ENCODE data around the gene CD48.
A peak's percentile ranks its signal among the peaks of the same experiment; 100 is the strongest.

The CD48 gene

DNA sequence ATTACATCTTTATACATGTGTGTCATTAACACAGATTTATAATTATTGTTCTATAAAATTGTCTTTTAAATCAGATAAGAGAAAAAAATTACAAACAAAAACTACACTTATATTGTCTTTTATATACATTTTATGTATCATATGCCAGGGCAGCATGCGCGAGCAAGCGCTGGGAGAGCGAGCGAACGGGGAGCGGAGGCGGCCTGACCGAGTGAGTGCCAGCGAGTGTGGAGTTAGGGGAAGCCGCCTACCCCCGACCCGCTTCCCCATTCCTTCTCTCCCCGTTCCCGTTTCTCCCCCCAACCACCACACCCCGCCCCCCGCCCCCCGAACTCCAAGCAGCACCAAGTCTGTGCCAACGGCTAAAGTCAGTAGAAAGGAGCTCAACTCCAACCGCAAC lies 41.8 kb downstream of the CD48 start:
- H3K27ac ChIP-seq (ENCODE audit: low read depth, low read length): no peak overlapping the region
- H3K36me3 ChIP-seq (ENCODE audit: control insufficient read depth in 1 of 2, insufficient read depth in 2 of 2, low read length in 2 of 2): no peaks in the 10 kb centered on the region
- no peak overlapping the region for H3K4me3 ChIP-seq (ENCODE audit: low read depth in 1 of 2, low read length in 2 of 2)
- peaks cover 13 to 24% of the 10 kb centered on the region in 2 donors for H3K4me1 ChIP-seq (ENCODE audit: control insufficient read depth in 1 of 2, insufficient read depth in 2 of 2, low read length in 2 of 2)
- H3K27me3 ChIP-seq (ENCODE audit: control insufficient read depth in 1 of 2, insufficient read depth in 2 of 2, low read length in 2 of 2): no peaks in the 10 kb centered on the region
- no peak overlapping the region for H3K9ac ChIP-seq (ENCODE audit: low read depth in 1 of 2, low read length in 2 of 2)
- no peaks in the 10 kb centered on the region for H3K9me3 ChIP-seq (ENCODE audit: control insufficient read depth in 1 of 2, low read length in 2 of 2)

DNA sequence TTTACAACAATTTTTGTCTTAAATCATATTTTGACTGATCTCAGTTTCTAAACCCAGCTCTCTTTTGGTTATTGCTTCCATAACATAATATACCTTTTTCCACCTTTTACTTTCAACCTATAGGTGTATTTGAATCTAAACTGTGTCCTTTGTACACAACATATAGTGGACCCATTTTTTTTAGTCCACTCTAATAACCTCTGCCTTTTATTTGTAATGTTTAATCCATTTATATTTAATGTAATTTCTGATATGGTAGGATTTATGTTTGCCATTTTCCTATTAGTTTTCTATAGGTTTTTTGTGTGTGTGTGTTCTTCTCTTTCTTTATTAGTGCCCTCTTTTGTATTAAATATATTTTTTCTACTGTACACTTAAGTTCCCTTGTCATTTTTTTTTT lies 42.3 kb downstream of the CD48 start:
- no peak overlapping the region for H3K4me3 ChIP-seq (ENCODE audit: low read depth in 1 of 2, low read length in 2 of 2)
- H3K4me1 ChIP-seq (ENCODE audit: control insufficient read depth in 1 of 2, insufficient read depth in 2 of 2, low read length in 2 of 2): peaks cover 18 to 28% of the 10 kb centered on the region in 2 donors
- H3K27ac ChIP-seq (ENCODE audit: low read depth, low read length): no peak overlapping the region
- H3K36me3 ChIP-seq (ENCODE audit: control insufficient read depth in 1 of 2, insufficient read depth in 2 of 2, low read length in 2 of 2): no peaks in the 10 kb centered on the region
- H3K9ac ChIP-seq (ENCODE audit: low read depth in 1 of 2, low read length in 2 of 2): no peak overlapping the region
- no peaks in the 10 kb centered on the region for H3K9me3 ChIP-seq (ENCODE audit: control insufficient read depth in 1 of 2, low read length in 2 of 2)
- no peaks in the 10 kb centered on the region for H3K27me3 ChIP-seq (ENCODE audit: control insufficient read depth in 1 of 2, insufficient read depth in 2 of 2, low read length in 2 of 2)

DNA sequence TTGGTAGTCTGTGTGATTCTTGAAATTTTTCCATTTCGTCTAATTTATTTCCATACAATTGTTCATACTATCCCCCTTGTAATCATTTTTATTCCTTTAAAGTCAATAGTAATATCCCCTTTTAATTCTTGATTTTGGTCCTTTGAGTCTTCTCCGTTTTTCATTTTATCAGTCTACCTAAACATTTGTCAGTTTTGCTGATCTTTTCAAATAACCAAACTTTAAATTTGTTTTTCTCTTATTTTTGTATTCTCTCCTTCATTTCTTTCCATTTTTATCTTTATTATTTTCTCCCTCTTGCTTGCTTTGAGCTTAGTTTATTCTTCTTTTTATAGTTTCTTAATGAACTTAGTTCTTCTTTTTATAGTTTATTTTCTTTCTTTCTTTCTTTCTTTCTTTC lies 43.7 kb downstream of the CD48 start:
- Histone ChIP-seq H3K27ac (ENCODE audit: low read depth, low read length) (no peak overlapping the region), H3K4me1 (ENCODE audit: control insufficient read depth in 1 of 2, insufficient read depth in 2 of 2, low read length in 2 of 2) (peaks cover 18 to 22% of the 10 kb centered on the region in 2 donors)

GRCh38 chr1:160666079-160666442 lies 45.6 kb downstream of the CD48 start:
- H3K9me3 ChIP-seq (ENCODE audit: control insufficient read depth in 1 of 2, low read length in 2 of 2): no peaks in the 10 kb centered on the region
- no peaks in the 10 kb centered on the region for H3K36me3 ChIP-seq (ENCODE audit: control insufficient read depth in 1 of 2, insufficient read depth in 2 of 2, low read length in 2 of 2)
- H3K27me3 ChIP-seq (ENCODE audit: control insufficient read depth in 1 of 2, insufficient read depth in 2 of 2, low read length in 2 of 2): no peaks in the 10 kb centered on the region
- H3K4me1 ChIP-seq (ENCODE audit: control insufficient read depth in 1 of 2, insufficient read depth in 2 of 2, low read length in 2 of 2): peaks cover 18 to 19% of the 10 kb centered on the region in 2 donors
- H3K27ac ChIP-seq (ENCODE audit: low read depth, low read length): no peak overlapping the region
- H3K4me3 ChIP-seq (ENCODE audit: low read depth in 1 of 2, low read length in 2 of 2): peak overlapping the region in 1 of 2 donors; percentile 31
- H3K9ac ChIP-seq (ENCODE audit: low read depth in 1 of 2, low read length in 2 of 2): no peak overlapping the region

More for the DNA sequence above, 43.7 kb downstream of the CD48 start:
- Histone ChIP-seq H3K4me3 (ENCODE audit: low read depth in 1 of 2, low read length in 2 of 2) (no peak overlapping the region), H3K36me3 (ENCODE audit: control insufficient read depth in 1 of 2, insufficient read depth in 2 of 2, low read length in 2 of 2) (no peaks in the 10 kb centered on the region), H3K9ac (ENCODE audit: low read depth in 1 of 2, low read length in 2 of 2) (no peak overlapping the region), H3K9me3 (ENCODE audit: control insufficient read depth in 1 of 2, low read length in 2 of 2) (no peaks in the 10 kb centered on the region), H3K27me3 (ENCODE audit: control insufficient read depth in 1 of 2, insufficient read depth in 2 of 2, low read length in 2 of 2) (no peaks in the 10 kb centered on the region)

DNA sequence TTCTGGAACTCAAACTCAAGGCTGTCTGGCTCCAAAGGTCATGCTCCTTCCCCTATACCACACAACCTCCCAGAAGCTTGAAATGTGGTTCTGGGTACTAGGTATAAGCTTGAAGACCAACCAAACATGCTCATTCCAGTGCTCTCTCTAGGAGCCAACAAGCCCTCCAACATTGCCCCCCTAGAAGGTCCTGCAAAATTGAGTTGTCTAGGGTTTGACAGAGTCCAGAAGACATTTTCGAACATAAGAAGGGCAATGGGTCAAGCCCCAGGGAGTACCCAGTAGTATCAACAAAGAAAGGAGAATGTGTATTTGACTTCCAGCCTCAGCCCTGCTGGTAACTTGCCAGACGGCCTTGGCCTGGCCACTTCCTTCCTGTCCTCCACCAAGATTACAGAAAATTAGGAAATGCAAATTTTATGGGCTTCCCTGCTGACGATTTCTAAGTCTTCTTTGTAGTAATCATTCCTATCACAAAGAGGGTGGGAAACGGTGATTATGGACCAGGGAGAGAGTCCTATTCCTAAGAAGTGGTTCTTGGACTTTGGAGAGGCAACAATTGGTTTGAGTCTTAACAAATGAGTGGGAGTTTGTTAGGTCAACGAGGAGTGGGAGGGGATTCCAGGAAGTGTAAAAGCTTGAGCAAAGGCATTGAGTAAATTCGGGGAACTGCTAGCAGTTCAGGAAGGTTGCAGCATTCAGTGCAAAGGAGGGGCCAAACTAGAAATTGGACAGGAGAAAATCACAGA lies 46.1 kb downstream of the CD48 start:
- H3K4me1 ChIP-seq (ENCODE audit: control insufficient read depth in 1 of 2, insufficient read depth in 2 of 2, low read length in 2 of 2): peaks cover 18 to 19% of the 10 kb centered on the region in 2 donors
- peak overlapping the region; percentile 0 to 31 for H3K4me3 ChIP-seq (ENCODE audit: low read depth in 1 of 2, low read length in 2 of 2)
- H3K27me3 ChIP-seq (ENCODE audit: control insufficient read depth in 1 of 2, insufficient read depth in 2 of 2, low read length in 2 of 2): no peaks in the 10 kb centered on the region
- no peaks in the 10 kb centered on the region for H3K9me3 ChIP-seq (ENCODE audit: control insufficient read depth in 1 of 2, low read length in 2 of 2)
- no peaks in the 10 kb centered on the region for H3K36me3 ChIP-seq (ENCODE audit: control insufficient read depth in 1 of 2, insufficient read depth in 2 of 2, low read length in 2 of 2)
- peak overlapping the region in 1 of 2 donors; percentile 22 for H3K9ac ChIP-seq (ENCODE audit: low read depth in 1 of 2, low read length in 2 of 2)
- no peak overlapping the region for H3K27ac ChIP-seq (ENCODE audit: low read depth, low read length)

GRCh38 chr1:160664573-160665051 lies 47.0 kb downstream of the CD48 start:
- Histone ChIP-seq H3K36me3 (ENCODE audit: control insufficient read depth in 1 of 2, insufficient read depth in 2 of 2, low read length in 2 of 2) (no peaks in the 10 kb centered on the region), H3K9ac (ENCODE audit: low read depth in 1 of 2, low read length in 2 of 2) (no peak overlapping the region), H3K4me1 (ENCODE audit: control insufficient read depth in 1 of 2, insufficient read depth in 2 of 2, low read length in 2 of 2) (peaks cover 18 to 19% of the 10 kb centered on the region in 2 donors), H3K9me3 (ENCODE audit: control insufficient read depth in 1 of 2, low read length in 2 of 2) (no peaks in the 10 kb centered on the region), H3K27ac (ENCODE audit: low read depth, low read length) (no peak overlapping the region), H3K27me3 (ENCODE audit: control insufficient read depth in 1 of 2, insufficient read depth in 2 of 2, low read length in 2 of 2) (no peaks in the 10 kb centered on the region), H3K4me3 (ENCODE audit: low read depth in 1 of 2, low read length in 2 of 2) (no peak overlapping the region)

- H3K9me3 ChIP-seq (ENCODE audit: control insufficient read depth in 1 of 2, low read length in 2 of 2): no peaks in the 10 kb centered on the region
- peaks cover 21 to 27% of the 10 kb centered on the region in 2 donors for H3K4me1 ChIP-seq (ENCODE audit: control insufficient read depth in 1 of 2, insufficient read depth in 2 of 2, low read length in 2 of 2)
- no peaks in the 10 kb centered on the region for H3K36me3 ChIP-seq (ENCODE audit: control insufficient read depth in 1 of 2, insufficient read depth in 2 of 2, low read length in 2 of 2)
- no peaks in the 10 kb centered on the region for H3K27me3 ChIP-seq (ENCODE audit: control insufficient read depth in 1 of 2, insufficient read depth in 2 of 2, low read length in 2 of 2)
- H3K9ac ChIP-seq (ENCODE audit: low read depth in 1 of 2, low read length in 2 of 2): no peak overlapping the region
- H3K27ac ChIP-seq (ENCODE audit: low read depth, low read length): no peak overlapping the region
- no peak overlapping the region for H3K4me3 ChIP-seq (ENCODE audit: low read depth in 1 of 2, low read length in 2 of 2)
Observed at GRCh38 chr1:160662910-160663309, 48.7 kb downstream of the CD48 start.

- Histone ChIP-seq H3K27ac (ENCODE audit: low read depth, low read length) (no peak overlapping the region), H3K36me3 (ENCODE audit: control insufficient read depth in 1 of 2, insufficient read depth in 2 of 2, low read length in 2 of 2) (no peaks in the 10 kb centered on the region), H3K4me1 (ENCODE audit: control insufficient read depth in 1 of 2, insufficient read depth in 2 of 2, low read length in 2 of 2) (peaks cover 10 to 14% of the 10 kb centered on the region in 2 donors), H3K9ac (ENCODE audit: low read depth in 1 of 2, low read length in 2 of 2) (no peak overlapping the region), H3K27me3 (ENCODE audit: control insufficient read depth in 1 of 2, insufficient read depth in 2 of 2, low read length in 2 of 2) (no peaks in the 10 kb centered on the region), H3K9me3 (ENCODE audit: control insufficient read depth in 1 of 2, low read length in 2 of 2) (no peaks in the 10 kb centered on the region), H3K4me3 (ENCODE audit: low read depth in 1 of 2, low read length in 2 of 2) (no peak overlapping the region)
Observed at GRCh38 chr1:160659566-160659965, 52.1 kb downstream of the CD48 start.

- H3K27me3 ChIP-seq (ENCODE audit: control insufficient read depth in 1 of 2, insufficient read depth in 2 of 2, low read length in 2 of 2): no peaks in the 10 kb centered on the region
- H3K9ac ChIP-seq (ENCODE audit: low read depth in 1 of 2, low read length in 2 of 2): no peak overlapping the region
- H3K36me3 ChIP-seq (ENCODE audit: control insufficient read depth in 1 of 2, insufficient read depth in 2 of 2, low read length in 2 of 2): no peaks in the 10 kb centered on the region
- H3K4me1 ChIP-seq (ENCODE audit: control insufficient read depth in 1 of 2, insufficient read depth in 2 of 2, low read length in 2 of 2): peaks cover 8 to 13% of the 10 kb centered on the region in 2 donors
- no peak overlapping the region for H3K4me3 ChIP-seq (ENCODE audit: low read depth in 1 of 2, low read length in 2 of 2)
- no peak overlapping the region for H3K27ac ChIP-seq (ENCODE audit: low read depth, low read length)
- H3K9me3 ChIP-seq (ENCODE audit: control insufficient read depth in 1 of 2, low read length in 2 of 2): no peaks in the 10 kb centered on the region
Observed at GRCh38 chr1:160658814-160659193, 52.8 kb downstream of the CD48 start.

GRCh38 chr1:160658162-160658813 lies 53.3 kb downstream of the CD48 start:
- H3K4me3 ChIP-seq (ENCODE audit: low read depth in 1 of 2, low read length in 2 of 2): no peak overlapping the region
- H3K9ac ChIP-seq (ENCODE audit: low read depth in 1 of 2, low read length in 2 of 2): no peak overlapping the region

More at GRCh38 chr1:160658162-160658813, 53.3 kb downstream of the CD48 start:
- peaks cover 8 to 13% of the 10 kb centered on the region in 2 donors for H3K4me1 ChIP-seq (ENCODE audit: control insufficient read depth in 1 of 2, insufficient read depth in 2 of 2, low read length in 2 of 2)
- H3K27ac ChIP-seq (ENCODE audit: low read depth, low read length): no peak overlapping the region
- H3K9me3 ChIP-seq (ENCODE audit: control insufficient read depth in 1 of 2, low read length in 2 of 2): no peaks in the 10 kb centered on the region
- no peaks in the 10 kb centered on the region for H3K36me3 ChIP-seq (ENCODE audit: control insufficient read depth in 1 of 2, insufficient read depth in 2 of 2, low read length in 2 of 2)
- H3K27me3 ChIP-seq (ENCODE audit: control insufficient read depth in 1 of 2, insufficient read depth in 2 of 2, low read length in 2 of 2): no peaks in the 10 kb centered on the region
